Muscle of leg (tissue), 16 donors: Measurements from ENCODE around the gene CAB39L. TPM values are rescaled to one million over a fixed set of nuclear protein-coding genes. Genes with fewer than 3 reads are reported as not detected.

Experiments
- DNase-seq: peaks from one replicate; pipeline ENCODE4 v3.0.0; 2013
- H3K27ac ChIP-seq: one replicate; pipeline ENCODE4 v1.5.1; 2013; ENCODE audit warnings: mild to moderate bottlenecking, low read length, control low read depth
- H3K27me3 ChIP-seq: one replicate; pipeline ENCODE4 v1.6.1; 2013; ENCODE audit warnings: low read length; ENCODE audit not compliant: control insufficient read depth, insufficient read depth
- H3K36me3 ChIP-seq: one replicate; pipeline ENCODE4 v1.6.1; 2013; ENCODE audit warnings: low read length; ENCODE audit not compliant: control insufficient read depth, insufficient read depth
- H3K4me1 ChIP-seq: one replicate; pipeline ENCODE4 v1.6.1; 2013; ENCODE audit warnings: low read length; ENCODE audit not compliant: control insufficient read depth, insufficient read depth
- H3K4me3 ChIP-seq: one replicate; pipeline ENCODE4 v1.5.1; 2013; ENCODE audit warnings: low read length, control low read depth
- H3K9me3 ChIP-seq: replicated peaks from 2 replicates; pipeline ENCODE4 v1.6.1; 2013; ENCODE audit warnings: low read depth, low read length; ENCODE audit not compliant: control insufficient read depth
- whole genome bisulfite sequencing: methylation state at CpG from one replicate; pipeline ENCODE4 v1.1.5; 2013; ENCODE audit warnings: missing lambda C conversion rate; ENCODE audit not compliant: insufficient coverage; 5-methylcytosine and 5-hydroxymethylcytosine counted together
- long read RNA-seq, 11 donors: transcript quantifications; one replicate each; lab custom pipeline, GENCODE V29; 2026
- polyA plus RNA-seq, 8 donors: library from polyadenylated mRNA; unstranded; fragments of 120-200 nt; gene quantifications; one replicate each; pipeline versions ENCODE4 v1.2.1 to v1.2.3, GENCODE V29; 2013; ENCODE audit warnings: inconsistent platforms in 1 of 8, low replicate concordance in 1 of 8; ENCODE audit not compliant: insufficient read length in 8 of 8, insufficient read depth in 1 of 8
- total RNA-seq: library from RNA; stranded (reverse); fragments of 120-200 nt; gene quantifications from one replicate; pipeline ENCODE4 v1.2.4, GENCODE V29; 2013

The CAB39L gene
- 4.3 TPM for total RNA-seq
- 1 to 10 TPM; 3.5 to 6.1 (median 4.5) TPM for polyA plus RNA-seq
- long read RNA-seq, donor 1, result 0 reads
- long read RNA-seq, donor 2, partial matches to known transcripts, result 0 of 1 reads
- long read RNA-seq, donor 2, other reads (novel, unspliced or antisense), result 0 of 1 reads
- long read RNA-seq, donor 3, result 0 reads
- long read RNA-seq, donor 4, result 0 reads
- long read RNA-seq, donor 5, result 0 reads
- long read RNA-seq, donor 6, partial matches to known transcripts, result 0 of 3 reads
- long read RNA-seq, donor 6, other reads (novel, unspliced or antisense), result 0 of 3 reads
- long read RNA-seq, donor 7, partial matches to known transcripts, result 0 of 1 reads
- long read RNA-seq, donor 7, other reads (novel, unspliced or antisense), result 0 of 1 reads
- long read RNA-seq, donor 8, partial matches to known transcripts, result 0 of 1 reads
- long read RNA-seq, donor 8, other reads (novel, unspliced or antisense), result 0 of 1 reads
- long read RNA-seq, donor 9, partial matches to known transcripts, result 0 of 1 reads
- long read RNA-seq, donor 9, other reads (novel, unspliced or antisense), result 0 of 1 reads
- long read RNA-seq, donor 10, partial matches to known transcripts, result 6 of 8 reads
- long read RNA-seq, donor 10, other reads (novel, unspliced or antisense), result 0 of 8 reads
- long read RNA-seq, donor 11, result 0 reads

- no peaks in the 10 kb centered on the region for H3K27me3 ChIP-seq
- WGBS, result 1% methylated on average over 51 of the region's 53 CpGs
Observed at GRCh38 chr13:49443704-49444523, at the start of gene CAB39L, which contains the start of gene SETDB2. Gene CAB39L (minus strand): TSS chr13:49444064. CDS start chr13:49382910, 61,154 bp downstream. Gene SETDB2 (plus strand): TSS chr13:49444274. CDS start chr13:49451894, 7,620 bp downstream.

GRCh38 chr13:49488563-49488962 is 44.7 kb upstream of the CAB39L start:
- DNase-seq, result no peak
- Histone ChIP-seq H3K27ac (no peak overlapping the region), H3K27me3 (no peaks in the 10 kb centered on the region), H3K9me3 (no peaks in the 10 kb centered on the region), H3K4me1 (no peaks in the 10 kb centered on the region), H3K36me3 (peaks cover 10% of the 10 kb centered on the region), H3K4me3 (no peak overlapping the region)
- WGBS, result no CpG with 5 or more reads among the region's 2 CpGs

More at GRCh38 chr13:49443704-49444523, at the start of gene CAB39L, which contains the start of gene SETDB2:
- Histone ChIP-seq H3K4me3 (peak within 1 kb of the TSS; percentile 94), H3K9me3 (no peaks in the 10 kb centered on the region), H3K27ac (peak within 1 kb of the TSS; percentile 99), H3K36me3 (no peaks in the 10 kb centered on the region), H3K4me1 (peaks cover 5% of the 10 kb centered on the region)
- peak; percentile 100 for DNase-seq

- no peaks in the 10 kb centered on the region for H3K9me3 ChIP-seq
- H3K36me3 ChIP-seq, result peaks cover 30% of the 10 kb centered on the region
- WGBS, result no CpG with 5 or more reads among the region's 5 CpGs
Observed at GRCh38 chr13:49481788-49482187, 37.9 kb upstream of the CAB39L start.

GRCh38 chr13:49476529-49476928 is 32.7 kb upstream of the CAB39L start:
- DNase-seq, result no peak
- no peaks in the 10 kb centered on the region for H3K9me3 ChIP-seq
- WGBS, result no CpG with 5 or more reads among the region's 7 CpGs
- H3K4me3 ChIP-seq, result no peak overlapping the region
- no peak overlapping the region for H3K27ac ChIP-seq
- H3K27me3 ChIP-seq, result no peaks in the 10 kb centered on the region
- H3K4me1 ChIP-seq, result no peaks in the 10 kb centered on the region
- peaks cover 31% of the 10 kb centered on the region for H3K36me3 ChIP-seq

More at GRCh38 chr13:49481788-49482187, 37.9 kb upstream of the CAB39L start:
- no peaks in the 10 kb centered on the region for H3K27me3 ChIP-seq
- no peak overlapping the region for H3K27ac ChIP-seq
- no peaks in the 10 kb centered on the region for H3K4me1 ChIP-seq
- no peak overlapping the region for H3K4me3 ChIP-seq
- no peak for DNase-seq

GRCh38 chr13:49472186-49472585 is 28.3 kb upstream of the CAB39L start:
- Histone ChIP-seq H3K9me3 (no peaks in the 10 kb centered on the region), H3K4me3 (no peak overlapping the region), H3K27me3 (no peaks in the 10 kb centered on the region), H3K36me3 (peaks cover 15% of the 10 kb centered on the region), H3K27ac (no peak overlapping the region), H3K4me1 (no peaks in the 10 kb centered on the region)
- WGBS, result no CpG with 5 or more reads among the region's 1 CpG
- no peak for DNase-seq

GRCh38 chr13:49466292-49466838 is 22.5 kb upstream of the CAB39L start:
- no peaks in the 10 kb centered on the region for H3K27me3 ChIP-seq
- WGBS, result 83% methylated on average over 1 of the region's 5 CpGs
- H3K9me3 ChIP-seq, result peaks cover 6% of the 10 kb centered on the region
- no peaks in the 10 kb centered on the region for H3K4me1 ChIP-seq
- H3K4me3 ChIP-seq, result no peak overlapping the region
- DNase-seq, result no peak
- H3K36me3 ChIP-seq, result peaks cover 21% of the 10 kb centered on the region
- no peak overlapping the region for H3K27ac ChIP-seq

- Histone ChIP-seq H3K36me3 (peaks cover 21% of the 10 kb centered on the region), H3K27ac (no peak overlapping the region), H3K4me1 (no peaks in the 10 kb centered on the region), H3K4me3 (no peak overlapping the region), H3K27me3 (no peaks in the 10 kb centered on the region), H3K9me3 (peaks cover 6% of the 10 kb centered on the region)
- DNase-seq, result peak; percentile 11
- no CpG with 5 or more reads among the region's 4 CpGs for WGBS
Observed at GRCh38 chr13:49464621-49465325, 20.9 kb upstream of the CAB39L start.

GRCh38 chr13:49464085-49464484 is 20.2 kb upstream of the CAB39L start:
- H3K4me3 ChIP-seq, result no peak overlapping the region
- peaks cover 21% of the 10 kb centered on the region for H3K36me3 ChIP-seq
- H3K27ac ChIP-seq, result no peak overlapping the region
- H3K4me1 ChIP-seq, result no peaks in the 10 kb centered on the region
- WGBS, result no CpG with 5 or more reads among the region's 1 CpG
- H3K27me3 ChIP-seq, result no peaks in the 10 kb centered on the region
- peaks cover 6% of the 10 kb centered on the region for H3K9me3 ChIP-seq
- DNase-seq, result no peak

GRCh38 chr13:49459580-49459979 is 15.7 kb upstream of the CAB39L start:
- Histone ChIP-seq H3K27me3 (no peaks in the 10 kb centered on the region), H3K36me3 (peaks cover 19% of the 10 kb centered on the region)
- no CpG with 5 or more reads among the region's 1 CpG for whole genome bisulfite sequencing

More at GRCh38 chr13:49459580-49459979, 15.7 kb upstream of the CAB39L start:
- no peak for DNase-seq
- Histone ChIP-seq H3K4me1 (no peaks in the 10 kb centered on the region), H3K27ac (no peak overlapping the region), H3K9me3 (peaks cover 6% of the 10 kb centered on the region), H3K4me3 (no peak overlapping the region)
